NB4 (cell line): ENCODE data around the gene PPP1CC.
"Not testable (repeated sequence)": the region's sequence is repeated elsewhere in the genome, so short reads cannot be mapped to it uniquely, and the experiment has no call there.

ENCODE experiments used
- DNase-seq: peaks from one replicate; pipeline ENCODE4 v3.0.0; 2010; ENCODE audit warnings: low read depth
- H3K4me3 ChIP-seq: one replicate; pipeline ENCODE4 v1.5.1; 2011; ENCODE audit warnings: mild to moderate bottlenecking, low read depth, low read length, moderate library complexity
- MAX ChIP-seq: IDR thresholded peaks from 2 replicates; pipeline ENCODE4 v1.6.1; 2011; ENCODE audit warnings: low read depth, low read length
- MYC ChIP-seq: IDR thresholded peaks from 2 replicates; pipeline ENCODE4 v1.6.1; 2011; ENCODE audit warnings: low read depth, low read length
- POLR2A ChIP-seq: IDR thresholded peaks from 2 replicates; pipeline ENCODE4 v1.6.1; 2011; ENCODE audit warnings: mild to moderate bottlenecking; ENCODE audit not compliant: insufficient read length; ENCODE audit errors: extremely low read depth
- TF ChIP-seq, protein P1 (sequence below): IDR thresholded peaks from one replicate; pipeline ENCODE4 v1.5.1; 2012; ENCODE audit warnings: low read depth, low read length

PPP1CC gene

DNA sequence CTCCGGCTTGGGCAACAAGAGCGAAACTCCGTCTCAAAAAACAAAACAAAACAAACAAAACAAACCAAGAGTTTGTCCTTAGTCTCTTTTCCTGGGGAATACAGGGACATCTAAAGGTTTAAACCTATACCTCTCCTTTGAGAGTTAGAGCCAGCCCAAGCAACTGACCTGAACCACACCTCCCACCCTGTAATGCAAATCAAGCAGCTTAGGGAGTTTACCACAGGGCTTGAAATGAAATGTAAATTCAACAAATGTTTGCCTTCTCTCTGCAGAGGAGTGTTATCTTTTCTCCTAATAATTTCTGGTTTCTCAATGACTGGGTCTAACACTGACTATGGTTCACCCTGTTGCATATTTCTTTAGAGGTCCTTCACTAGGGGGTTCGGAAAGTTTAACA, 16.7 kb downstream of the PPP1CC start:
- TF ChIP-seq, protein P1, sequence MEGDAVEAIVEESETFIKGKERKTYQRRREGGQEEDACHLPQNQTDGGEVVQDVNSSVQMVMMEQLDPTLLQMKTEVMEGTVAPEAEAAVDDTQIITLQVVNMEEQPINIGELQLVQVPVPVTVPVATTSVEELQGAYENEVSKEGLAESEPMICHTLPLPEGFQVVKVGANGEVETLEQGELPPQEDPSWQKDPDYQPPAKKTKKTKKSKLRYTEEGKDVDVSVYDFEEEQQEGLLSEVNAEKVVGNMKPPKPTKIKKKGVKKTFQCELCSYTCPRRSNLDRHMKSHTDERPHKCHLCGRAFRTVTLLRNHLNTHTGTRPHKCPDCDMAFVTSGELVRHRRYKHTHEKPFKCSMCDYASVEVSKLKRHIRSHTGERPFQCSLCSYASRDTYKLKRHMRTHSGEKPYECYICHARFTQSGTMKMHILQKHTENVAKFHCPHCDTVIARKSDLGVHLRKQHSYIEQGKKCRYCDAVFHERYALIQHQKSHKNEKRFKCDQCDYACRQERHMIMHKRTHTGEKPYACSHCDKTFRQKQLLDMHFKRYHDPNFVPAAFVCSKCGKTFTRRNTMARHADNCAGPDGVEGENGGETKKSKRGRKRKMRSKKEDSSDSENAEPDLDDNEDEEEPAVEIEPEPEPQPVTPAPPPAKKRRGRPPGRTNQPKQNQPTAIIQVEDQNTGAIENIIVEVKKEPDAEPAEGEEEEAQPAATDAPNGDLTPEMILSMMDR = no peak
- TF ChIP-seq MYC (no peak), POLR2A (no peak), MAX (no peak)
- no peak overlapping the region for H3K4me3 ChIP-seq
- DNase-seq = no peak

- H3K4me3 ChIP-seq = no peak overlapping the region
- no peak for DNase-seq
- TF ChIP-seq MAX (no peak), MYC (no peak), POLR2A (no peak)
- TF ChIP-seq, protein P1 = no peak
These were observed 17.4 kb downstream of the PPP1CC start for GRCh38 chr12:110725267-110725666.

GRCh38 chr12:110722892-110723291, 19.8 kb downstream of the PPP1CC start:
- DNase-seq, H3K4me3 ChIP-seq: not testable (repeated sequence)

- no peak for DNase-seq
- TF ChIP-seq, protein P1 = no peak
- TF ChIP-seq POLR2A (no peak), MAX (no peak), MYC (no peak)
- H3K4me3 ChIP-seq = no peak overlapping the region
These were observed 21.1 kb downstream of the PPP1CC start for GRCh38 chr12:110721570-110721969.

GRCh38 chr12:110720516-110720915, 22.2 kb downstream of the PPP1CC start:
- no peak for DNase-seq
- TF ChIP-seq MAX = no peak
- no peak for TF ChIP-seq MYC
- TF ChIP-seq POLR2A = no peak
- TF ChIP-seq, protein P1 = no peak
- H3K4me3 ChIP-seq = no peak overlapping the region

DNA sequence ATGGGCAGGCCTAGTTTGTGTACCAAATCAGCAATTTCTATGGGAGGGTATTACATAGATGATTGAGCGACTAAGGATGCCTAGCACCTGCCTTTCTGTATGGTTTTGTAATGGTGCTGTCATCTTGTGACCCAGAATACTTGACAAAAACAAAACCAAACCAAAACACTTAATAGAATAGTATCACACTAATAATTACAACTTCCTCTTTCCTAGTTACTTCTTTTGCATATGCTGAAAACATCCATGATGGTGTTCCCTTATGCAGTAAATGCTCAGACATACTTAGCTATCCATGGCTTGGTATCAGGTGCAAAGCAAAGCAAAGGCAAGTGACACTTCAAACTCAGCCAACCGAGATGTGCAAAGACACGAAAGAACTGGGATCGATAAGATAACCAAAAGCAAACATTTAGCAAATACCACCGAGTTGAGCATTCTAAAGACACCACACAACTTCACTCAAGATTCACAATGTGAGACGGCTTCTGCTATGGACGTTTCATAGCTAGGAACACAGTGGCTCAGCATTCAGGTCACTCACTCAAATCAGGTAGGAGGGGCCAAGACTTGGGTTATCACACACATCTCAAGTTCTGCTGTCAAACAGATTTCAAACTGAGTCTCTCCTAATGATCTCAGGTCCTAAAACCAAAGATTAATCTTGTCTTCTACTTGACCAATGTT, 24.3 kb downstream of the PPP1CC start:
- DNase-seq = no peak
- no peak overlapping the region for H3K4me3 ChIP-seq
- TF ChIP-seq MAX = no peak
- TF ChIP-seq, protein P1 = no peak
- no peak for TF ChIP-seq POLR2A
